Stimulated activated CD8-positive, alpha-beta memory T cell treated with anti-CD3 and anti-CD28 coated beads, Interleukin-4, amount 100 ng/mL, for 4 hours (primary cell): Measurements from ENCODE around the gene ADORA1.

Experiments
- DNase-seq, 2 donors: peaks; one replicate each; pipeline ENCODE4 v3.0.0-alpha.2; 2020; ENCODE audit warnings: low read depth in 2 of 2, low spot score in 1 of 2

ADORA1 gene

DNA sequence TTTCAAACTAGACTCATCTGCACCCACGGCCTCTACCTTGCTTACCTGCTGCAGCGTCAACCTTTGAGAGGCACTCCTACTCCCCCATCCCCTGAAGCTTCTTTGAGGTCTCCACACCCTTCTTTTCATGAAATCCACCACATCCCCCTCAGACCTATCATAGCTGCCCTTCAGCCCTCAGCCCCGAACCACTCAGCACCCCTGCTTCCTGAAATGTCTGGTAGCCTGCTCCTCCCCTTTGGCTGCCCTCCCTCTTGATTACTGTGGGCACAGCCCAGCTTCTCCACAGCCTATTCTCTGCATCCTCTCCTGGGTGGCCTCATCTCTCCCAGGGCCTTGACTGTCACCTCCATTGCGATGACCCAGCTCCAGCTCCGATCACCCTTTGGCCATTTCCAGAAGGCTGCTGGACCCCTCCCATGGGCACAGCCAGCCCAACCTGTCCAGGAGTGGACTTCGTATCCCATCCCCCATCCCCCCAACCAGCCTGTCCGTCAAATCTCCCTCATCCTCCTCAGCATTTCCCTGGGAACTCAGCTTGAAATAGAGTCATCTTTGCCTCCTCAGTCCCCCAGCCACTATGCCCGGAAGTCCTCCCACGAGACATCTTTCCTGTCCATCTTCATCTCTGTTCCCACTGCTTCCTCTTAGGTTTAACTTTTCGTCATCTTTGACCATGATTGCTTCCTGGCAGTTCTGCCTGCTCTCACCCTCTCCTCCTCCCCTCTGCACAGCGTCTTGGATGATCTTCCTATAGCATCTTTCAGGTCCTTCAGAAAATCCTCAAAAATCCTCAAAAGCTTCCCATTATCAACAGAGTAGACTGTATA, 6.1 kb upstream of the ADORA1 start:
- DNase-seq: no peak

DNA sequence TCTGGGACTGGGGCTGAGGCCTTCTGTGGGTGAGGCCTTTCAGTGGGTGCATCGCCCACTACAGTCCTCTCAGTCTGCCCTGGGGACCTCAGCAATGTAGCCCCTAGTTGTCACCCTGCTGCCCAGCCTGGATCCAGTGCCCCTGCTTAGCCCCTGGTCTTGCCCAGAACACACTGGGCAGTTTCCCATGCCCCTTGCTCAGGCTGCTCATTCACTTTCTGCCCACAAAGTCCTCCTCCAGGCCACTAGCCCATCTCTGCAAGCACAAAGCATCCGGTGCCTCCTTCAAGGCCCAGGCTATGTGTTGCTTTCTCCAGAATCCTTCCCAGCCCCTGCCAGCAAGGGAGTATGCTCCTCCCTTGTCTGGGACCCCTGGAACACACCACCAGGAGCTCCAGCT, 5.4 kb upstream of the ADORA1 start:
- DNase-seq: no peak

DNA sequence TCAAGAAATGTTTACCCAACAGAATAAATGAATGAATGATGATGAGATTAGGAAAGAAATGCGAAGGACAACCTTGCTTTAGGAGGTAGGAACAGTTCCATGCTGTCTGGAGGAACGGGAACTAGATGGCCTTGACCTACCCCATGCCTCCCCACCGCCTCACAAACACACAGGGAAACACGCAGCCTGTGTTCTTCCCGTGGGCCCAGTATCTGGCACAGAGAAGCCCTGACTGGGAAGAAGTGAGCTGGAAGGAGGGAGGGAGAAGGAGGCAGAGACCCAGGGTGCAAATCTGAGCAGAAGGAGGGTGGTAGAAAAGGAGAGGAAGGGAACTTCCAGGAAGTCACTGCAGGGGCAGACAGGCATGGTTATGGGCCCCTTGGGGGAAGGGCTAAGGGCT, 3.5 kb upstream of the ADORA1 start:
- DNase-seq: no peak

DNA sequence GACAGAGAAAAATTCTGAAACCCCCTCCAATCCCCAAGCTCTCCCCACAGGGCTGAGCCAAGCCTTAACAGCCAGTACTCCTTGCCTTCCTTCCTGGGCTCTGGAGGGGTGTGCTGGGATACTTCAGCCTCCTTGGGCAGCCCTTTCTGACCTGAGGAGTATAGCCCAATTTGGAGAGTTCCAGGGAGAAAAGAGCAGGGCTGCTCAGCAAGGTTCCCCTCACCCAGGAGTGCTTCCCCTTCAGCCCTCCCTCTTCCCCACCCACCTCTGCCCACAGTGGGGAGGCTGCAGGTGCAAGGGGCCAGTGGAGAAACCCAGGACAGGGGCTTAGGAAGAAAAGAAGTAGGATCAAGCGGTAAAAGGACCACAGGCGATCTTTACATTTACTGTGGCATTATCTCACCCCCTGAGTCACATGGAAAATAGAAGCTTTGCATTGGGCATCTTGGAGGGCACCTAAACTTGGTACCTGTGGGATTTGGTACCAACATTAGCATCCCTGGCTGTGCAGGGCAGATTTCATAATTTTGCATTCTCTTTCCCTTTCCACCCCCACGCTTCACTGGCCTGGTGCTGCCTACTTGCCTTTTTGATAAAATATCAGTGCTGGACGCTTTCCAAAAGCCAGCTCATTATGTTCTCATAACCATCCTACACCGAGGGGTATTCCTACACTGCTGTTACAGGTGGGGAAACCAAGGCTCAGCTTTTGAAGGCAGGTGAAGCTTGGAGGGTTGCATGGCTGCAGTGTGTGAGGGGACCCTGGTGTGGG, 2.8 kb upstream of the ADORA1 start:
- DNase-seq: no peak

DNA sequence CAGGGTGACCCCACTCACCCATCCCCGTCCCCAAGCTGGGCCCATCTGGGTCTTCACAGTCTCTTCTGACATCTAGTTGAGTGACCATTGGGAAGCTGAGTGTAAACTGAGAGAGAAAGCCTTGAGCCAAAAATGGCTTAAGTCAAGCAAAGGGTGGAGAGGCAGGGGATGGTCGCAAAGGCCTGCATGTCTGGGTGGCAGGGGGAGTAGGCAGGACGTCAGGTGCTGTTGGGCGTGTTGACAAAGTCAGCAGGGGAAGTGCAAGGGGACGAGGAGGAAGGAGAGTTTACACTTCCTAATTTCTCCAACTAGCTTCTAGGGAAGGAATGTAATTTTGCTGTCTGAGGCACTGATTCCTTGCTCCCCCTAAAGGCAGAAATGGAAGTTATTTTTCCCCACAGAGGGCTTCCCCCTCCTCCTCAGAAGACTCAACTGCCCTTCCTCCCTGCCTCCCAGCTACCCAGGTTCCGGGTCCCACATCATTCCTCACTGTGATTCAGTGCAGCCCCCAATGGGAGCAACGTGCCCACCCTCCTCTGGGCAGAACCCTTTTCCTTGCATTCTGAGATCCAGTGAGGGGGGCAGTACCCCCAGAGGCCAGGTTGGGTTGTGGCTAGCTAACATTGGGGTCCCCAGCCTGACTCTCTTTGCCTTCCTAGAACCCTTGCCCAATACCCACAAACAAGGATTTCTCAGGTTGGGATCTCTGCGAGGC, 1.2 kb upstream of the ADORA1 start:
- DNase-seq: no peak

DNA sequence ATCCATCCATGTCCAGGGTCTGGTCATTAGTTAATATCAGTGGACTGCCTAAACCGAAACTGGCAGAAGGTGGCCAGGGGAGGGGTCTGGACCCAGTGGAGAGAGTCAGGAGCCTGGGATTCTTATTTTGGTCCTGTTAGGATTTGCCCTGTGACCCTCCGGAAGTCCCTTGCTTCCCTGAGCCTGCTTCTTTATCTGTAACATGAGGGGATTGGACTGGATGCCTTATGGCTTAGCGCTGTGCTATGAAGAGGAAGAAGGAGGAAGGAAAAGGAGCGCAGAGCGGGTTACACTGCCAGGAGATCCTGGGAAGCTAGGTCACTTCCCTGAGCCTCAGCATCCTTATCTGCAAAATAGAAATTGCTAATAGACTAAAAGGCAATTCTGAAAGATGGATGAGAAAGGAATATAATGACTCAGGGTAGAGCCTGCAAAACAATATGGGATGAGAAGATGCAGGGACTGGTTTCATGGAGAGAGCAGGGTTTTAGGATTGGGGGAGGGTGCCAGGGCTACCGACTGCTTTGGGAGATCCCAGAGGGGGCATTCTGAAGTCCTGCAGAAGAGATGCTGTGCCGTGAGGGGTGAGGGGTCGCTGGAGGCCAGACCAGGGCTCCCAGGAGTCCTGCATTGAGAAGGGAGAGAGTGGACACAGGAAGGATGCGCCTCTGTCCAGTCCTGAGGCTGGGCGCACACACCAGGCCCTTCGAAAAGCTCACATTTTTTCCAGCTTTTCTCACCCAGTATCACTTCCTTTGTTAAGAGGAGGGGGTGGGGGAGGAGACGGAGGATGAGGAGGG, 460 bp upstream of the ADORA1 start:
- no peak for DNase-seq

DNA sequence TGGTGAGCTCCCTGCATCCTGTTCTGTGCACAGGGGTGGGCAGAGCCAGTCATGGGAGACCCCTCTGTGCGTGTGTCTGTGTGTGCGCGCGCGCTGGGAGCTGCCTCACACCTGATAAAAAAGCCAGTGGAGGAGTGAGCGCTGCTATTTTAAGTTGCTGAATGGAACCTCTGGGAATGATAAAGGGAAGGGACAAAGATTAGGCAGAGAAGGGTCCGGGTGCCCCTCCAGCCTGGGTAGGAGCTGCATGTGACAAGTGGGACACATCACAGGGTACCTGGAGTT, 847 bp downstream of the ADORA1 start:
- DNase-seq: no peak

DNA sequence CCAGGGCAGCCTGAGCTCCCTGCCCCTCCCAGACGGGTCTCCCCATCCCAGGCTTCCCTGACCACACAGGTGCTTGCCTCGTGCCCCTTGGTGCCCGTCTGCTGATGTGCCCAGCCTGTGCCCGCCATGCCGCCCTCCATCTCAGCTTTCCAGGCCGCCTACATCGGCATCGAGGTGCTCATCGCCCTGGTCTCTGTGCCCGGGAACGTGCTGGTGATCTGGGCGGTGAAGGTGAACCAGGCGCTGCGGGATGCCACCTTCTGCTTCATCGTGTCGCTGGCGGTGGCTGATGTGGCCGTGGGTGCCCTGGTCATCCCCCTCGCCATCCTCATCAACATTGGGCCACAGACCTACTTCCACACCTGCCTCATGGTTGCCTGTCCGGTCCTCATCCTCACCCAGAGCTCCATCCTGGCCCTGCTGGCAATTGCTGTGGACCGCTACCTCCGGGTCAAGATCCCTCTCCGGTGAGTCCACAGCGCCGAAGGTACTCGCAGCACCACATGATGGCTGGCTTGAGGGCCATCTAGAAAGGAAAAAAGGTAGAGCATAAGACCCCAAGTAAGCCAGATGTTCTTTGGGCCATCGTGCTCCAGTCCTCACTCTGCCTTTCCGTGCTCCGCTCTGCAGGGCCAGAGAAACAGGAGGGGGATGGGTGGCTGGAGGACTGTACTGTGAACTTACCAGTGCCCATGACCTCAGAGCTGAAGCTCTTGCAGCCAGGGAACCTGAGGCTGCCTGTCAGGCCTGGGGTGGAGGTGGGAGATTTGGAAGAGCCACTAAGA, 1.4 kb downstream of the ADORA1 start:
- DNase-seq: no peak

DNA sequence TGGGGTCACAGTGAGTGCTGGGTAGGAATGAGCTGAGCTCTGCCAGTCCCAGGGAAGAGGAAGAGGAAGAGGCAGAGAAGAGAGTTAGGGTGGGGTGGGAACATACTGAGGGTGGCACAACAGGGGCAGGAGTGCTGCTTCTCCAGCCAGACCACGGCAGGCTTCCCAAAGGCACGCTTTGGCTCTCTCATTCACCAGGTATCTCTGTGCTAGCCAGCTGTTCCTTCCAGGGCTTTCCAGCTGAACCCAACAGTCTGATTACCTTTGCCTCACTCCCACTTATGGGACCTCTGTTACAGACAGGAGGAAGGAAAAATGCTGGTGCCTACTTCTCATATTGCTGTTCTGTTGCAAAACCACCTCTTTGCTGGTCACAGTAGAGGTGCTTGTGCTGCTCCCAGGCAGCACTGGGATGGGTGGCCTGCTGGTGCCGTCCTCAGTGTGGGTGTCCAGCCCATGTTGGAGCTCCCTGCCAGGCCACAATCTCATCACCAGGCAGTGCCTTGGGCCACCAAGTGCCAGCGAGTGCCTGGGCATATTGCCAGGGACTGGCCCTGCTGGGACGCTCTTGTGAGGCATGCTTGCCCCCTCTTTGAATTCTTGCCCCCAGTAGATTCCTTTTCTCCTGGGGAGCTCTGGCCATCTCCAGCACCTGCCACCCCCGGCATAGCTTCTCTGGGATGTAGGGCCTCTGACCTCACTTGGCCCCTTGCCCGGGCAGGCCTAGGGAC, 2.1 kb downstream of the ADORA1 start:
- no peak for DNase-seq

DNA sequence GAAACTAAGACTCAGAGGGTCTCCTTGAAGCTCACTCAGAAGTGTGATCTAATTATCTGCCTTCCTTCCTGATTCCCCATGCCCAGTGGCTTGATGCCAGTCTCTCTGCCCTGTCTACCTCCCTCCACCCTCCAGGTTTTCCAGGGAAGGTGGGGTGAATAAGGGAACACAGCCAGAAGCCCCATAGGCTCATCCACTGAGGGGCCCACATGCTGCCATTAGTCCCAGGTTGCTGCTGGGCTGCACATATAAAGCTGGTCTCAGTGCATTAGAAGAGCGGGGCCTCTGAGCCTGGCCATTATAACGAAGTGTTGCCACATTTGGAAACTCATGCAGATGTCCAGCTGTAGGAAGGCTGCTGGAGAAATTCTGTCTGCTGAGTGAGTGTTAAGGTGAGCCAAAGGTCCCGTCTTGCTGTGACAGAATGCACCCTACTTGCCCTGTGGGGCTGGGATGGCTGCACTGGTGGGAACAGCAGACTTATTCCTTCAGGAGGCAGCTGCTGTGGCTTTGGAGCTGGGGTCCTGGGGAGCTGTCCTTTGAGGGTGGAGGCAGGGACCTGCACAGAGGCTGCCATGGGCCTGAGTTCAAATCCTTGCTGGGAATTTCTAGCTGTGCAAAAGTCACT, 2.9 kb downstream of the ADORA1 start:
- DNase-seq: no peak

DNA sequence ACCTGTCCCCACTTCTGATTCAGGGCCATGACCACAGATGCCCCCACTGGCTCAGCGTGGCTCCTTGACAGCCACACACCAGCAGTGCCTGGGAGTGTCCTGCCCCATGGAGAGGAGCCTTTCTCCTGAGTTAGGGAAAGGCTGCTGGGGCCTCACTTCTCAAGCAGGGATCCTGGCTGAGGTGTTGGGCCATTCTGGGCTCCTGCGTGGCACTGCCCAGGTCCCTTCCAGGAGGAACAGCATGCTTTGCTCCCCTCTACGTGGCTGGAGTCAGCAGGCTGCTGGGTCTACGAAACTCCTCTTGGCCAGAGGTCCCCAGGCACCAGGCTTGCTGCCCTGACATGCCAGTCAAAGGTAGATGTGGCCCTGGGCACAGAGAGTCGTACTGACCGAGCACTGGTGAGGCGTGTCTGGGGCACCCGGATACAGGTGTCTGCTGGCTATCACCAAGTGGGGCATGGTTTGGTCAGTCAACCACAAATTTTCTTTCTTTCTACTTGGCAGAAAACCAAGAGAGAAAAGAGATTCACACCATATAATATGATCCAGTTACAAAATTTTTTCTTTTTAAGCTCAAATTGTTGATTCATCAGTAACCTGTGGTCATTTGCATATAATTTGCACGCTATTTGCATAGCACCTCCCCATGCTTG, 4.1 kb downstream of the ADORA1 start:
- DNase-seq: no peak

DNA sequence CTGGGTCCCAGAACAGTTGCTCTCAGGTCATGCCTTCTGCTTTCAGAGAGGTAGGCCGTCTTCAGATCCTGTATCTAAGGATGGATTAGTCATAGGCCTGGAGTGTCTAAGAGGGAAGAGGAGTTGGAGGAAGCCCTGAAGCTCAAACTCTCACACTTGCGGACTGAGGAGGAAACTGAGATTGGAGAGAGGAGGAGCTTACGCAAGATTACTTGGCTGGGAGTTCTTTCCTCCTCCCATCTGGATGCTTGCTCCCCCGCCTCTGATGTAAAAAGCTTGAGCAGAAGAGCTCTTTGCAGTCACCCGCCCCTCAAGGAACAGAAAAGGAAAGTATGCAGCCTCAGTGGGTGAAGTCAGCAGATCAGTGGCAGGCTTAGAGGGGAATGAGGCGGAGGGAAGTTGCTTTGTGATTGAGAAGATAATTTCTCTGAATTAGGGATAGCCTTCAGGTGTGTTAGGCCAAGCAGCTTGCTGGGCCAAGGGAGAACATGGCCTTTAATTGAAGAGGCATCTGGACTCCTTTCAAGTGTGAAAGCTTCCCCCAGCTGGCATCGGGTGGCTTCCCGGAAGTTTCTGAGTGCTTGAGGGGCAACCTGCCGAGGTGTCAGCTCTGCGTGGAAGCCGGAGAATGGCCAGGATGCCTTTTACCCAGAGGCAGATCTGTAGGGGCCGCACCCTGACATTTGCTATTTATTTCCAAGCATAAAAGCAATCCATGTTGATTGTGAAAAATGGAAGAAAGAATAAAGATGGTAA, 6.6 kb downstream of the ADORA1 start:
- DNase-seq: no peak

DNA sequence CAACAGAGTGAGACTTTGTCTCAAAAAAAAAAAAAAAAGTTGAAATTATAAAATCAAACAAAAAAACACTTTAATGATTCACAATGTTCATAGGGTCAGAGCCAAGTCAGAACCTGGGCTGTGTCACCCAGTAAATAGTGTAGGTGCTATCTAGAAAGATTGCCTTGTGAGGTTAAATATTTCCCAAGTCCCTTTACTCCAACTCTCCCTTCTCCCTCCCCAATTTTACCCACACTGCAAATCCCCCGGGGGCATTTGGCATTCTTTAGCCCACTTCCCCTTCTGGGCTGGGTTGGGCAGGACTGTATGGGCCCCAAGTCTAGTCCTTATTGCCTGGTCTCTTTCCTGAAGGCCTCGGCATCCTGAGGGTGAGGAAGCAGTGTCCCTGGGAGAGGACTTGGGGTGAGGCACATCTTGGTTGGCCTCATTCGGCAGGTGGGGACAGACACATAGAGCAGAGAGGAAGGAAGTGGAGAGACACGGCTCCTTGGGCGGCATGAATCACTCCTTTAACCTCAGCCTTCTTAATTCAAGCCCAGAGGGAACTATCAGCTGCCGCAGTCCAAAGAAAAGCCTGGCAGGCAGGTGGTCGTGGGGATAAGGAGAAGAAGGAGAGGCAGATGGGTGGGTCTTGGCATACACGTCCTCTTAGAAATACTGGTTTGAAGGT, 8.2 kb downstream of the ADORA1 start:
- DNase-seq: no peak

DNA sequence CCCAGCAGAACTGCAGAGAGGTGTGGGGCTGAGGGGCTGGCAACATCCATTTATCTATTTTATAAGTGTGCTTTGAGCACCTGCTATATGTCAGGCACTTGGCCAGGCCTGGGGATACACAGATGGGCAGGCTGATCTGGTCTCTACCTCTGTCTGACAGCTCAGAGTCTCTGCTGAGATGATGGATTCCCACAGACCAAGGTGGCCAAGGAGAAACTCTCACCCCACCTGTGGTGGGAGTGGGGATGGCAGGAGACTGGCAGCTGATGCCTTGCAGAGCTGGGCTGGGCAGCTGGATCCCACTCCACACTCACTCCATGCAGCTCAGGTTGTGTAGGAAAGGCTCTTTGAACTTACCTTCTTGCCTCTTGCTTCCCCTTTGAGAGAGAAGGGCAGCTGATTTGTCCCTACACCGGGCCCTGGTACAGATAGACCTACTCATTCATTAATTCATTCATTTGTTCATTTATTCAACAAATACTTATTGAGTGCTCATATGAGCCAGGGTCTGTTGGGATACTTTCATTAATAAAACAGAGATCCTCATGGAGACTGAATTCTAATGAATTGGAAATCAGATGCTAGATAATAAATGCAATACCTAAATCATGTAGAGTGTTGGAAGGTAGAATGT, 9.0 kb downstream of the ADORA1 start:
- no peak for DNase-seq

DNA sequence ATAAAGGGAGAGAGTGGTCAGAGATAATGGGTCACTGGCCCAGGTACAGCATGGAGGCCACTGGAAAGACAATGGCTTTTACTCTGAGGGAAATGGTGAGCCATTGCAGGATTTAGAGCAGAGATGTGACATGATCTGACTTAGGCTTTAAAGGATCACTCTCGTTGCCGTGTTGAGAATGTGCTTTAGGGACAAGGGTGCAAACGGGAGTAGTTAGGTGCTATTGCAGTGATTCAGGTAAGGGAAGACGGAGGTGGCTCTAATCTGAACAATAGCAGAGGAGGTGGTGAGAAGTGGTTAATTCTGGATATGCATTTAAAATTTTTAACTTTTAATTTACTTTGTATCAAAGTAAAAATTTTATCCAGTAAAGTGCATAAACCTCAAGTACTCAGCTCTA, 9.8 kb downstream of the ADORA1 start:
- DNase-seq: no peak

DNA sequence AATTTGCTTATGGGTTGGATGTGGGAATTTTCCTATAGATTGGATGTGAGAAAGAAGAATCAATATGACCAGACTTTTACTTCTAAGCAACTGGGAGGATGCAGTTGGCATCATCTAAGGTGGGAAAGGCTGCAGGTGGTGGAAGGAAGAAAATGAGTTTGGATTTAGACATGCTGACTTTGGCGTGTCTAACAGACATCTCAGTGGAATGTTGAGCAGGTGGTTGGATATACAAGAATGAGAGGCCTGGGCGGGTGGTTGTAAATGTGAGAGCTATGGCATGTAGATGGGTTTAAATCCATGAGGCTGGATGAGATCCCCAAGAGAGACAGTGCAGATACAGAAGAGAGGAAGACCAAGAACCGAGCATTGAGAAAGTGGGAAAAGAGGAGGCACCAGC, 10.5 kb downstream of the ADORA1 start:
- DNase-seq: no peak

DNA sequence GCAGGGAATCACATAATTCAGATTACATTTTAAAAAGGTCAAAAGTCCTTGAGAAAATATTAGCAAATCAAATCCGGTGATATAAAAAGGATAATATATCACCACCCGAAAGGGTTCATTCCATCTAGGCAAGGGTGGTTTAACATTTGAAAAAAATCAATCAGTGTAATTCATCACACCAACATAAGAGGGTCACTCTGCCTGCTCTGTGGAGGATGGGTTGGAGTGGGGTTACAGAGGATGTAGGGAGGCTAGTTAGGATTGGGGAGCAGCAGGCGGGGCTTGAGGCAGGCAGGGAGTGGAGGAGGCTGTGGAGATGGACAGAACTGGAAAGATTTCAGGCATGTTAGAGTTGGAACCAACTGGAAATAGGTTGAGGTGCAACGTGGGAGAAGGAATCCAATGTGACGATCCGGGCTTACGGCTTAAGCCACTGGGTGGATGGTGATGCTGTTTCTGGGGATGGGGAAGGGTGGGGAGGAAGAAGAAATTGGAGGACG, 12.5 kb downstream of the ADORA1 start:
- DNase-seq: no peak
